ENCODE data around the gene SHC2. TPM values are rescaled to one million over a fixed set of nuclear protein-coding genes. Genes with fewer than 3 reads are reported as not detected.

SHC2 gene
- total and polyA plus RNA-seq, 2 of the 8 experiments (the other 6 are each of a cell fraction or from before 2014, with no cell fraction given), result 4.4 to 7.3 TPM

- Histone ChIP-seq H3K23me2 (ENCODE audit: low read depth, low read length) (no peaks in the 10 kb centered on the region), H3K23ac (ENCODE audit: insufficient read length) (no peak overlapping the region), H3K27ac (ENCODE audit: low read depth, low read length) (no peak overlapping the region), H2BK120ac (replicated peaks; ENCODE audit: low read depth, low read length) (no peak overlapping the region), H4K5ac (ENCODE audit: insufficient read length, low read depth, low read length) (no peak overlapping the region), H3K79me2 (ENCODE audit: control insufficient read depth in 1 of 2, insufficient read depth in 2 of 2, low read length in 2 of 2) (no peaks in the 10 kb centered on the region), H2BK5ac (ENCODE audit: low read depth, low read length) (no peak overlapping the region), H2AFZ (ENCODE audit: low read length) (no peak overlapping the region), H3K56ac (replicated peaks; ENCODE audit: insufficient read length, low read depth, low read length) (no peak overlapping the region), H2BK12ac (ENCODE audit: low read depth, low read length) (no peak overlapping the region), H3K18ac (ENCODE audit: extremely low read depth, low read length) (no peak overlapping the region), H2BK20ac (ENCODE audit: low read length) (no peak overlapping the region), H4K91ac (replicated peaks; ENCODE audit: insufficient read length, low read length) (no peak overlapping the region), H3K9ac (replicated peaks in 1 of 4; ENCODE audit: extremely low read depth in 1 of 4, low read depth in 3 of 4, low read length in 3 of 4) (no peak overlapping the region), H3K36me3 (ENCODE audit: control insufficient read depth in 2 of 4, insufficient read depth in 4 of 4, low read length in 3 of 4) (no peaks in the 10 kb centered on the region), H4K8ac (ENCODE audit: extremely low read depth, insufficient read depth, low read length) (no peak overlapping the region), H3K79me1 (ENCODE audit: low read depth, low read length) (no peaks in the 10 kb centered on the region), H3K4ac (replicated peaks; ENCODE audit: insufficient read length, low read depth, low read length) (no peak overlapping the region), H3K27me3 (replicated peaks in 1 of 4; ENCODE audit: control insufficient read depth in 3 of 4, extremely low read depth in 1 of 4, insufficient read depth in 3 of 4, low read length in 3 of 4) (no peaks in the 10 kb centered on the region), H2BK15ac (ENCODE audit: low read length) (no peak overlapping the region), H4K20me1 (replicated peaks in 1 of 2; ENCODE audit: control insufficient read depth in 1 of 2, insufficient read depth in 2 of 2, low read length in 2 of 2) (no peaks in the 10 kb centered on the region), H3K9me3 (ENCODE audit: insufficient read depth in 2 of 2, low read depth in 1 of 2, low read length in 1 of 2) (peaks cover 12 to 15% of the 10 kb centered on the region in 2 experiments; a peak in 3 of 4 replicates), H2AK5ac (ENCODE audit: low read depth, low read length) (no peak overlapping the region), H3K4me3 (ENCODE audit: extremely low read depth in 1 of 4, insufficient read depth in 2 of 4, low read depth in 3 of 4, low read length in 4 of 4) (no peak overlapping the region), H3K4me1 (replicated peaks in 1 of 4; ENCODE audit: control insufficient read depth in 3 of 4, insufficient read depth in 4 of 4, low read length in 3 of 4) (no peaks in the 10 kb centered on the region), H3K14ac (ENCODE audit: insufficient read length) (no peak overlapping the region), H3K4me2 (ENCODE audit: insufficient read depth in 1 of 2, low read depth in 2 of 2, low read length in 2 of 2) (no peak overlapping the region)
- WGBS, 2 experiments (ENCODE audit: extremely low coverage in 1 of 2, insufficient coverage in 1 of 2, insufficient read length in 1 of 2, insufficient replicate concordance in 2 of 2, low coverage in 1 of 2, low lambda C conversion rate in 2 of 2, missing lambda C conversion rate in 1 of 2), result 88% methylated on average over 16 of the region's 16 CpGs; no CpG with 5 or more reads in 1 of the 2 experiments
- FAIRE-seq (no peak), DNase-seq (ENCODE audit: low read depth in 1 of 2, low spot score in 2 of 2) (no peak)
- CTCF ChIA-PET (ENCODE audit: partially characterized antibody), result interaction anchor here (0.6 to 1.7 kb wide), 3 partner anchors 17 to 69 kb away, joined by 3 to 4 read pairs (median 3); no protein-coding TSS in a partner anchor
- POLR2A ChIA-PET (ENCODE audit: partially characterized antibody), result no interaction called here
- TF ChIP-seq RFX5 (IDR thresholded peaks at IDR 0.05; ENCODE audit: borderline replicate concordance, low read depth, low read length), result no peak
- no peak for TF ChIP-seq PHF8 (conservative IDR thresholded peaks at IDR 0.05; ENCODE audit: low read depth, low read length)
- no peak for TF ChIP-seq SAP30 (IDR thresholded peaks at IDR 0.05; ENCODE audit: insufficient read depth, insufficient replicate concordance, low read length)
- TF ChIP-seq YY1 (IDR thresholded peaks at IDR 0.05; ENCODE audit: low read depth, low read length), result no peak
These were observed 8.0 kb downstream of the SHC2 start for GRCh38 chr19:452829-453228.

All from H1 (cell line).